Measurements from ENCODE around the gene TCEAL4.

- no peak for TF ChIP-seq CTCF (IDR thresholded peaks at IDR 0.05)
- TF ChIP-seq POLR2AphosphoS5 (IDR thresholded peaks at IDR 0.05; ENCODE audit: low read depth, low read length): no peak
Observed at GRCh38 chrX:103573202-103573601, 12.1 kb upstream of the TCEAL4 start.
